HT1080 (cell line): Measurements from ENCODE around the gene DMAC2. TPM values are rescaled to one million over a fixed set of nuclear protein-coding genes. Genes with fewer than 3 reads are reported as not detected.
"Not testable (repeated sequence)": the region's sequence is repeated elsewhere in the genome, so short reads cannot be mapped to it uniquely, and the experiment has no call there.

Experiments
- DNase-seq: peaks from one replicate; pipeline ENCODE4 v3.0.0-alpha.2; 2015; ENCODE audit warnings: low read depth
- total RNA-seq: library from RNA; depleted of rRNA; stranded (reverse); fragments of >200 nt; shearing (Covaris generic); gene quantifications from 2 replicates; pipeline ENCODE4 v1.2.3, GENCODE V29; 2014

DMAC2 gene
- total RNA-seq, 1 experiment from 2014 or later, result 58.0 TPM

DNA sequence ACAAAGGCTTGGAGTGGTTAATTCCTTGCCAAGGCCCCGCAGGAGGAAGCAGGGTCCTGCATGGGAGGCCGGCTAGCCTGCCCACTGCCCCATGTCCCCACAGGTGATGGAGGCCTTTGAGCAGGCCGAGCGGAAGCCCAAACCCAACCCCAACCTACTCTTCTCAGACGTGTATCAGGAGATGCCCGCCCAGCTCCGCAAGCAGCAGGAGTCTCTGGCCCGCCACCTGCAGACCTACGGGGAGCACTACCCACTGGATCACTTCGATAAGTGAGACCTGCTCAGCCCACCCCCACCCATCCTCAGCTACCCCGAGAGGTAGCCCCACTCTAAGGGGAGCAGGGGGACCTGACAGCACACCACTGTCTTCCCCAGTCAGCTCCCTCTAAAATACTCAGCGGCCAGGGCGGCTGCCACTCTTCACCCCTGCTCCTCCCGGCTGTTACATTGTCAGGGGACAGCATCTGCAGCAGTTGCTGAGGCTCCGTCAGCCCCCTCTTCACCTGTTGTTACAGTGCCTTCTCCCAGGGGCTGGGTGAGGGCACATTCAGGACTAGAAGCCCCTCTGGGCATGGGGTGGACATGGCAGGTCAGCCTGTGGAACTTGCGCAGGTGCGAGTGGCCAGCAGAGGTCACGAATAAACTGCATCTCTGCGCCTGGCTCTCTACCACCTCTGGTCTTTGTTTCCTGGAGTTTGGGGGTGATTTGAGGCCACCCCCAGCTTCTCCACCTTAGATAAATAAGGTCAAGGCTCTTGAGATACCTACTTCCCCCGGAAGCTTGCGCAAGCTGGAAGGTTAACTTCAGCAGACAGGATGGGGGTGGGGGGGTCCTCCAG is 15.2 kb downstream of the DMAC2 start:
- no peak for DNase-seq

- DNase-seq, result no peak
These were observed 16.8 kb downstream of the DMAC2 start for GRCh38 chr19:41422955-41423354.

GRCh38 chr19:41422456-41422855 is 17.3 kb downstream of the DMAC2 start:
- no peak for DNase-seq

- no peak for DNase-seq
These were observed 17.7 kb downstream of the DMAC2 start for GRCh38 chr19:41421973-41422372.

DNA sequence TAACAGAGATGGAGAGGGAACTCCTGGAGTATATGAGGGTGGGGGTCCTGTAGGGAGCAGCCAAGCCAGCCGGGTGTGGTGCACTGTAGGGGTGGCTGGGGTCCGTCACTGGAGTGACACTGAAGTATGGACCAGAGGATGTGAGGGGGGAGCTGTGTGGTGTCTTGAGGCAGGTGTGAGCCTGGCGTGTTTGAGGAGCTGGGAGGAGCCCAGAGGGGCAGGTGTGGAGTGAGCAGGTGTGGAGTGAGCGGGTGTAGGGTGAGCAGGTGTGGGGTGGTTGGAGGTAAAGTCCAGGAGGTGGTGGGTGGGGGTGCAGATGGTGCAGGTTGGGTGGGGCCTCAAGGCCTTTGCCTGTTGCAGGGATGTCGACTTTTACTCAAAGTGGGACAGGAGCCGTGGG is 18.4 kb downstream of the DMAC2 start:
- DNase-seq, result no peak

GRCh38 chr19:41420101-41420880 is 19.4 kb downstream of the DMAC2 start:
- DNase-seq, result no peak

- no peak for DNase-seq
These were observed 23.5 kb downstream of the DMAC2 start for GRCh38 chr19:41416194-41416674.

GRCh38 chr19:41415154-41415571 is 24.5 kb downstream of the DMAC2 start:
- DNase-seq, result no peak

GRCh38 chr19:41414461-41414860 is 25.3 kb downstream of the DMAC2 start:
- no peak for DNase-seq

DNA sequence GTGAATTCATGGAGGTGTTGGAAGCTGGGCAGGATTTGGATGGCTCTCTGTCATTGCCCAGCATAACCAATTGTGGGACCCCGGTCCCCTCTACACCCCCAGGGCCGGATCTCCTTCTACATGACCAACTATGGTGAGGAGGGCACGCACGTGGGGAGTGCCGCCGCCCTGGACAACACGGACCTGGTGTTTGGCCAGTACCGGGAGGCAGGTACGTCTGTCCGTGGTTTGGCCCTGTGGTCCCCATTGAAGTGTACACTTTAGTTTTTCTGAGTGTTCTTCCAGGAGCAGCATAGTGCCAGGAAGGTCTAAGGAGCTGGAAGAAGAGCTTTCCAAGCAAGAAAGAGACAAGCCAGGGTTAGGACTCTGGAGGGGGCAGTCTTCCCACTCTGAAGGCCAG is 25.8 kb downstream of the DMAC2 start:
- no peak for DNase-seq

GRCh38 chr19:41412953-41413352 is 26.8 kb downstream of the DMAC2 start:
- DNase-seq, result no peak

DNA sequence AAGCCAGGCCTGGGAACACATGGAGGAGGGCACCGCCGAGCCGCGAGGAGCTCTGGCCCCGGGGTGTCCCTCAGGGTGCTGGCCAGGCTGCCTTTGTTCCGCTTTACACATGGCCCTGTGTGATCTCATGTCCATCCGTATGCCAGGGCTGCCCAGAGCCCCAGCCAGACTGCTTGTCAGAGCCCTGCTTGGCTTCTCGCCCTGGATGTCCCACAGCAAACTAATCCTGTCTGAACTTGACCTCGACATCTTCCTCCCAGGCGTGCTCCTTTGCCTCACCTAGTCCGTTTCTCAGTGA is 27.8 kb downstream of the DMAC2 start:
- DNase-seq, result no peak

DNA sequence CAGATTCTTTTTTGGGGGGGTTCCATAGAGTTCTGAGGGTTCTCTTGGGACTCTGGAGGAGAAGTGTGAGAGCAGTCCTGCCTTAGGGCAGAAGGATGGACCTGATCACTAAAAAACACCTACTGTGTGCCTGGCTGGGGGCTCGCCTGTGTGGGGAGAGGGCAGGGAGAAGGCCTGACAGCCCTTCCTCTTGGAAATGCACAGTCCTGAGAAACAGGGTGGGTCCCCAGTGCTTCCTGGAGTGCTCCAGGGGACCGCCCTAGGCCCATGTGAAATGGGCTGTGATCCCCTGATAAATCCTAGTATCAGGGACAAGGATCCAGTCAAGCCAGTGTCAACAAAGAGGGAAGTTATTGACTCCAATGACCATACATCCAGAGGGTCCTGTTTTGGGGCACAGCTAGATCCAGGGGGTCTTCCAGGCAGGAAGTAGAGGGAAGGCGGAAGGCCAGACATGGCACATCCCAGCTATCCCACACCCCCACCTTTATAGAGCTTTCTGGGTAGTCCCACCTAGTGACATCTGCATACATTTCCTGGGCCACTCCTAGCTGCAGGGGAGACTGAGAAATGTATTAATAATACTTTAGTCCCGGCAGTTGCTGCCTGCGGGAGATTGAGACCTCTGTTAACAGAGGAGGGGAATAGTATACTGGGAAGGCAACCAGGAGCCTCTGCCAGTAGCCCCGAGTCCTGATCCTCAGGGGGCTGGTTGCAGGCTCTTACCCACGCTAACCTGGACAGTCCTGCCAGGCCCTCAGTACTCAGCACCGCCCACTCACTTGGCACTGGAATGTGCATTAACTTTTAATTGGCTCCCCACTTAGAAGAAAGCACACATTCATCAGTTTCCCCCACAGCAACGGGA is 28.4 kb downstream of the DMAC2 start:
- DNase-seq, result no peak

- no peak for DNase-seq
These were observed 29.2 kb downstream of the DMAC2 start for GRCh38 chr19:41410336-41411054.

GRCh38 chr19:41409288-41409687 is 30.4 kb downstream of the DMAC2 start:
- DNase-seq, result peak; percentile 70

DNA sequence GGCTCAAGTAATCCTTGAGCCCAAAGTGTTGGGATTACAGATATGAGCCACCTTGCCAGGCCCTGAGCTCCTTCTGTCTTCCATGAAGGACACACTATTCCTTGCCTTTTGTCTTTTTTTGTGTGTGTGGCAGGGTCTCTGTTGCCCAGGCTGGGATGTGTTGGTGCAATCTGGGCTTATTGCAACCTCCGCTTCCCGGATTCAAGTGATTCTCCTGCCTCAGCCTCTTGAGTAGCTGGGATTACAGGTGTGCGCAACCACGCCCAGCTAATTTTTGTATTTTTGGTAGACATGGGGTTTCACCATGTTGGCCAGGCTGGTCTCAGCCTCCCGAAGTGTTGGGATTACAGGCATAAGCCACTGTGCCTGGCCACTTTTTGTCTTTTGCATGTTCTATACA is 30.9 kb downstream of the DMAC2 start:
- not testable (repeated sequence) for DNase-seq

DNA sequence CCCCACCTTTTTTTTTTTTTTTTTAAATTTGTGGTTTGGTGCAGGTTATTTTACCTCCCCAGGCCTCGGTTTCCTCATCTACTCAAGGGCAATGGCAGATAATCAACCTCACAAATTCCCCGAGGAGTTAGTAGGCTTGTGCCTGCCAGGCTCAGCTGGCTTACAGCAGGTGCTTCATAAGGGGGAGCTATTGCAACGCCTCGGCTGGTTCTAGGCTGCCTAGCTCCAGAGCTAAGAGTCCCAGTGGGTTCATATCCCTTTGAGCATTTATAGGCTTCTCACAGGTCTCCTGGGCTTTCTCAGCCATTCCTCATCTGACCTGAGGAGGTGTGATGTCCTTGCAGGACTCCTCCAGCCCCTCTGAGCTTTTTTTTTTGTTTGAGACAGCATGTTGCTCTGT is 31.5 kb downstream of the DMAC2 start:
- no peak for DNase-seq

- DNase-seq, result no peak
These were observed 32.4 kb downstream of the DMAC2 start for GRCh38 chr19:41407271-41407670.

GRCh38 chr19:41405776-41406175 is 33.9 kb downstream of the DMAC2 start:
- no peak for DNase-seq

- no peak for DNase-seq
These were observed 36.3 kb downstream of the DMAC2 start for GRCh38 chr19:41403181-41403970.
